GM23338 (cell line): ENCODE data around the gene ARMCX6.

Experiments used
- CTCF ChIP-seq, 2 experiments: fragments of 200-600 bp in 1 of 2; sonication (generic) in 1 of 2; conservative IDR thresholded peaks; 2 replicates each; pipeline versions ENCODE4 v1.5.1 to v1.6.1; 2016 to 2017; ENCODE audit warnings: antibody characterized with exemption in 2 of 2, low read depth in 2 of 2, mild to moderate bottlenecking in 2 of 2, moderate library complexity in 1 of 2
- EZH2 ChIP-seq: fragments of 200-600 bp; sonication (generic); IDR thresholded peaks from one replicate; pipeline ENCODE4 v1.8.0; 2017; ENCODE audit warnings: antibody characterized with exemption, mild to moderate bottlenecking, low read depth; ENCODE audit not compliant: unreplicated experiment
- JUNB ChIP-seq: IDR thresholded peaks from one replicate; pipeline ENCODE4 v1.6.1; 2016; ENCODE audit warnings: antibody characterized with exemption; ENCODE audit not compliant: unreplicated experiment

- TF ChIP-seq EZH2 (no peak), CTCF (conservative IDR thresholded peaks at IDR 0.05; ENCODE audit: low read depth in 2 of 2) (peak; percentile 40 to 63), JUNB (no peak)
Measured at GRCh38 chrX:101617211-101618191, at the start of gene ARMCX6.
